Measurements from ENCODE around the gene FFAR2.

- TF ChIP-seq CTCF (IDR thresholded peaks at IDR 0.05; ENCODE audit: low read depth, low read length) (no peak), MAX (IDR thresholded peaks at IDR 0.05; ENCODE audit: low read depth, low read length) (no peak)
Observed at GRCh38 chr19:35458192-35458591, 10.1 kb downstream of the FFAR2 start.

All from NB4 (cell line).